H1 (cell line): ENCODE data around the gene ZFP3. TPM values are rescaled to one million over a fixed set of nuclear protein-coding genes. Genes with fewer than 3 reads are reported as not detected.

Experiments
- CTCF ChIA-PET: fragments of 300-600 bp; sonication (Branson Sonifier 250); formaldehyde crosslinking; loops from one replicate; lab custom pipeline; 2021; ENCODE audit not compliant: partially characterized antibody; lab: Charles Lee
- POLR2A ChIA-PET: fragments of 300-600 bp; sonication (Branson Sonifier 250); formaldehyde crosslinking; loops from one replicate; lab custom pipeline; 2021; ENCODE audit warnings: inconsistent platforms; ENCODE audit not compliant: partially characterized antibody; lab: Charles Lee
- DNase-seq, 2 experiments: peaks; one replicate each; pipeline versions ENCODE4 v3.0.0 to v3.0.0-alpha.2; 2010 to 2022; ENCODE audit warnings: low spot score in 2 of 2, low read depth in 1 of 2, mixed read lengths in 1 of 2
- FAIRE-seq: peaks from 2 replicates; lab custom pipeline; 2011; peaks lifted over from hg19 to GRCh38; lab: Jason Lieb, UNC
- H2AFZ ChIP-seq: 2 replicates; pipeline ENCODE4 v1.8.1; 2012; ENCODE audit warnings: low read length, inconsistent platforms
- H2AK5ac ChIP-seq: 2 replicates; pipeline ENCODE4 v1.6.1; 2013; ENCODE audit warnings: low read depth, low read length
- H2BK120ac ChIP-seq: replicated peaks from 2 replicates; pipeline ENCODE3; 2013; ENCODE audit warnings: low read depth, low read length, inconsistent platforms
- H2BK12ac ChIP-seq: 2 replicates; pipeline ENCODE4 v1.6.1; 2013; ENCODE audit warnings: low read depth, low read length
- H2BK15ac ChIP-seq: 2 replicates; pipeline ENCODE4 v1.6.1; 2013; ENCODE audit warnings: low read length
- H2BK20ac ChIP-seq: 2 replicates; pipeline ENCODE4 v1.6.1; 2013; ENCODE audit warnings: low read length
- H2BK5ac ChIP-seq: 2 replicates; pipeline ENCODE4 v1.6.1; 2013; ENCODE audit warnings: low read depth, low read length
- H3K14ac ChIP-seq: 2 replicates; pipeline ENCODE4 v1.6.1; 2013; ENCODE audit warnings: inconsistent platforms; ENCODE audit not compliant: insufficient read length
- H3K18ac ChIP-seq: 2 replicates; pipeline ENCODE4 v1.6.1; 2013; ENCODE audit warnings: low read length; ENCODE audit errors: extremely low read depth
- H3K23ac ChIP-seq: 2 replicates; pipeline ENCODE4 v1.6.1; 2013; ENCODE audit warnings: inconsistent platforms; ENCODE audit not compliant: insufficient read length
- H3K23me2 ChIP-seq: 2 replicates; pipeline ENCODE4 v1.6.1; 2013; ENCODE audit warnings: low read depth, low read length
- H3K27ac ChIP-seq: 2 replicates; pipeline ENCODE4 v1.6.1; 2011; ENCODE audit warnings: low read depth, low read length, inconsistent platforms
- H3K27me3 ChIP-seq, 4 experiments: replicated peaks in 1 of 4; 1 replicate in 1 of 4; 2 replicates in 3 of 4; pipeline versions ENCODE4 v1.6.1 to v1.8.1; 2011 to 2013; ENCODE audit warnings: low read length in 3 of 4, mild to moderate bottlenecking in 3 of 4, inconsistent platforms in 2 of 4, mixed read lengths in 2 of 4, moderate library complexity in 1 of 4; ENCODE audit not compliant: control insufficient read depth in 3 of 4, insufficient read depth in 3 of 4; ENCODE audit errors: extremely low read depth in 1 of 4
- H3K36me3 ChIP-seq, 4 experiments: 2 replicates each; pipeline versions ENCODE4 v1.6.1 to v1.8.1; 2011 to 2013; ENCODE audit warnings: mild to moderate bottlenecking in 4 of 4, low read length in 3 of 4, moderate library complexity in 2 of 4, control low read depth in 1 of 4, inconsistent platforms in 1 of 4; ENCODE audit not compliant: insufficient read depth in 4 of 4, control insufficient read depth in 2 of 4
- H3K4ac ChIP-seq: replicated peaks from 2 replicates; pipeline ENCODE3; 2013; ENCODE audit warnings: low read length, low read depth, mixed read lengths, inconsistent platforms; ENCODE audit not compliant: insufficient read length
- H3K4me1 ChIP-seq, 4 experiments: replicated peaks in 1 of 4; 1 replicate in 1 of 4; 2 replicates in 3 of 4; pipeline versions ENCODE4 v1.6.1 to v1.8.1; 2011 to 2013; ENCODE audit warnings: low read length in 3 of 4, inconsistent platforms in 2 of 4, mixed read lengths in 1 of 4; ENCODE audit not compliant: insufficient read depth in 4 of 4, control insufficient read depth in 3 of 4
- H3K4me2 ChIP-seq, 2 experiments: 2 replicates each; pipeline versions ENCODE4 v1.6.1 to v1.8.1; 2011 to 2013; ENCODE audit warnings: low read depth in 2 of 2, low read length in 2 of 2, control low read depth in 1 of 2, inconsistent platforms in 1 of 2, mild to moderate bottlenecking in 1 of 2; ENCODE audit not compliant: insufficient read depth in 1 of 2
- H3K4me3 ChIP-seq, 4 experiments: fragments of 200-600, 300-600 bp in 1 of 4; sonication (generic), shearing (Covaris generic), sonication (Bioruptor Twin) in 1 of 4; 2 replicates each; pipeline versions ENCODE4 v1.5.1 to v1.8.1; 2011 to 2016; ENCODE audit warnings: low read length in 4 of 4, low read depth in 3 of 4, control low read depth in 2 of 4, inconsistent platforms in 2 of 4, mild to moderate bottlenecking in 2 of 4, mixed read lengths in 1 of 4, moderate library complexity in 1 of 4; ENCODE audit not compliant: insufficient read depth in 2 of 4; ENCODE audit errors: extremely low read depth in 1 of 4
- H3K56ac ChIP-seq: replicated peaks from 2 replicates; pipeline ENCODE3; 2013; ENCODE audit warnings: low read depth, mild to moderate bottlenecking, mixed read lengths, low read length, inconsistent platforms; ENCODE audit not compliant: insufficient read length
- H3K79me1 ChIP-seq: 2 replicates; pipeline ENCODE4 v1.6.1; 2013; ENCODE audit warnings: low read depth, low read length, control low read depth
- H3K79me2 ChIP-seq, 2 experiments: 2 replicates each; pipeline versions ENCODE4 v1.6.1 to v1.8.1; 2012 to 2013; ENCODE audit warnings: low read length in 2 of 2, mild to moderate bottlenecking in 2 of 2, inconsistent platforms in 1 of 2; ENCODE audit not compliant: insufficient read depth in 2 of 2, control insufficient read depth in 1 of 2
- H3K9ac ChIP-seq, 4 experiments: replicated peaks in 1 of 4; 1 replicate in 1 of 4; 2 replicates in 3 of 4; pipeline versions ENCODE4 v1.6.1 to v1.8.1; 2011 to 2013; ENCODE audit warnings: low read depth in 3 of 4, low read length in 3 of 4, control low read depth in 2 of 4, mild to moderate bottlenecking in 2 of 4, moderate library complexity in 2 of 4, inconsistent platforms in 1 of 4; ENCODE audit errors: extremely low read depth in 1 of 4
- H3K9me3 ChIP-seq, 2 experiments: 2 replicates each; pipeline versions ENCODE4 v1.6.1 to v1.8.1; 2012 to 2013; ENCODE audit warnings: mild to moderate bottlenecking in 2 of 2, moderate library complexity in 2 of 2, control low read depth in 1 of 2, inconsistent platforms in 1 of 2, low read depth in 1 of 2, low read length in 1 of 2, mixed read lengths in 1 of 2; ENCODE audit not compliant: insufficient read depth in 2 of 2
- H4K20me1 ChIP-seq, 2 experiments: replicated peaks in 1 of 2; 2 replicates each; pipeline versions ENCODE3 to v1.8.1; 2011 to 2013; ENCODE audit warnings: inconsistent platforms in 2 of 2, low read length in 2 of 2, mild to moderate bottlenecking in 1 of 2; ENCODE audit not compliant: insufficient read depth in 2 of 2, control insufficient read depth in 1 of 2
- H4K5ac ChIP-seq: 2 replicates; pipeline ENCODE4 v1.6.1; 2013; ENCODE audit warnings: low read length, low read depth, mixed read lengths, inconsistent platforms; ENCODE audit not compliant: insufficient read length
- H4K8ac ChIP-seq: 2 replicates; pipeline ENCODE4 v1.8.0; 2013; ENCODE audit warnings: mild to moderate bottlenecking, moderate library complexity, low read length, inconsistent platforms; ENCODE audit not compliant: insufficient read depth; ENCODE audit errors: extremely low read depth
- H4K91ac ChIP-seq: replicated peaks from 2 replicates; pipeline ENCODE3; 2013; ENCODE audit warnings: low read length, mixed read lengths, inconsistent platforms; ENCODE audit not compliant: insufficient read length
- BCL11A ChIP-seq, 2 experiments: IDR thresholded peaks; one replicate each; pipeline ENCODE4 v1.6.1; 2011; ENCODE audit warnings: low read depth in 2 of 2, low read length in 2 of 2, mild to moderate bottlenecking in 2 of 2
- BRCA1 ChIP-seq: IDR thresholded peaks from 2 replicates; pipeline ENCODE4 v1.6.1; 2012; ENCODE audit warnings: low read depth, low read length, improper control_type of control experiment
- FOSL1 ChIP-seq: IDR thresholded peaks from 2 replicates; pipeline ENCODE4 v1.6.1; 2011; ENCODE audit warnings: mild to moderate bottlenecking, low read depth, low read length, moderate library complexity; ENCODE audit not compliant: insufficient read depth
- KDM4A ChIP-seq: IDR thresholded peaks from one replicate; pipeline ENCODE4 v1.7.1; 2012; ENCODE audit warnings: low read depth, mild to moderate bottlenecking, moderate library complexity, low read length, inconsistent platforms; ENCODE audit not compliant: severe bottlenecking
- KDM5A ChIP-seq: fragments of 200-600 bp; IDR thresholded peaks from 2 replicates; pipeline ENCODE4 v1.7.1; 2012; ENCODE audit warnings: mild to moderate bottlenecking, low read length, inconsistent platforms, mixed read lengths
- SAP30 ChIP-seq: fragments of 300-600 bp; sonication (generic); IDR thresholded peaks from 2 replicates; pipeline ENCODE4 v1.7.1; 2012; ENCODE audit warnings: low read length, moderate library complexity, mild to moderate bottlenecking, inconsistent platforms; ENCODE audit not compliant: insufficient read depth, insufficient replicate concordance
- TBP ChIP-seq: IDR thresholded peaks from 2 replicates; pipeline ENCODE4 v1.6.1; 2011; ENCODE audit warnings: low read depth, low read length, improper control_type of control experiment
- WGBS, 2 experiments: shearing (Covaris generic) in 1 of 2; methylation state at CpG; one replicate each; pipeline versions ENCODE4 v1.1.6 to v1.1.7; 2013 to 2015; ENCODE audit warnings: low lambda C conversion rate in 2 of 2, mixed read lengths in 2 of 2, inconsistent platforms in 1 of 2, low coverage in 1 of 2, missing lambda C conversion rate in 1 of 2; ENCODE audit not compliant: insufficient replicate concordance in 2 of 2, insufficient coverage in 1 of 2, insufficient read length in 1 of 2; ENCODE audit errors: extremely low coverage in 1 of 2, missing lambda C conversion rate in 1 of 2; 5-methylcytosine and 5-hydroxymethylcytosine counted together
- polyA plus RNA-seq, 7 experiments: library from polyadenylated mRNA; depleted of rRNA in 3 of 7; stranded (reverse) in 5 of 7; unstranded in 2 of 7; fragments of >200 nt in 5 of 7; fragments of 200-250 nt in 2 of 7; gene quantifications; 1 replicate in 5 of 7; 2 replicates in 1 of 7; 4 replicates in 1 of 7; pipeline versions ENCODE4 v1.2.1 to v1.2.3, GENCODE V29; 2011 to 2013; ENCODE audit warnings: missing spikeins in 2 of 7, mixed read lengths in 2 of 7
- total RNA-seq: library from RNA; stranded (reverse); fragmentation: NEBNext Ultra II Directional; extraction: Animal tissue kit (Norgen Biotek cat#: 25700); gene quantifications from 2 replicates; pipeline ENCODE4 v1.2.1, GENCODE V29; 2021

ZFP3 gene
- total and polyA plus RNA-seq, 2 of the 8 experiments (the other 6 are each of a cell fraction or from before 2014, with no cell fraction given): 0.15 to 0.44 TPM

- no peak overlapping the region for H3K23ac ChIP-seq
- no peak overlapping the region for H2BK12ac ChIP-seq
- H3K27ac ChIP-seq: no peak overlapping the region
- H3K14ac ChIP-seq: no peak overlapping the region
- no peaks in the 10 kb centered on the region for H3K36me3 ChIP-seq
- CTCF ChIA-PET: no interaction called here
- H3K79me1 ChIP-seq: no peaks in the 10 kb centered on the region
- H4K20me1 ChIP-seq: no peaks in the 10 kb centered on the region
- H3K9ac ChIP-seq: no peak overlapping the region
- DNase-seq (no peak), FAIRE-seq (no peak)
- WGBS, 2 experiments: 92% methylated on average over 6 of the region's 7 CpGs; no CpG with 5 or more reads in 1 of the 2 experiments
- no peak overlapping the region for H3K4me2 ChIP-seq
- H3K4me1 ChIP-seq: no peaks in the 10 kb centered on the region
- POLR2A ChIA-PET: interaction anchor here (1.4 kb wide), 1 partner anchor 9 kb away, joined by 3 read pairs; no protein-coding TSS in a partner anchor
- H3K23me2 ChIP-seq: no peaks in the 10 kb centered on the region
- no peaks in the 10 kb centered on the region; a peak in 1 of 7 replicates for H3K27me3 ChIP-seq
- H3K4ac ChIP-seq: no peak overlapping the region
- no peak overlapping the region for H4K91ac ChIP-seq
- no peak overlapping the region for H3K18ac ChIP-seq
- H4K8ac ChIP-seq: no peak overlapping the region
- no peak overlapping the region for H2BK120ac ChIP-seq
- H4K5ac ChIP-seq: no peak overlapping the region
- no peak overlapping the region for H2BK20ac ChIP-seq
- no peak overlapping the region for H2AK5ac ChIP-seq
- TF ChIP-seq KDM4A (no peak), TBP (no peak), BCL11A (IDR thresholded peaks at IDR 0.05; ENCODE audit: low read depth in 2 of 2, low read length in 2 of 2) (no peak), SAP30 (no peak), KDM5A (no peak), FOSL1 (no peak), BRCA1 (no peak)
- TF ChIP-seq, all 59 proteins: peak for 0
- H3K56ac ChIP-seq: no peak overlapping the region
- H2BK5ac ChIP-seq: no peak overlapping the region
- no peak overlapping the region for H3K4me3 ChIP-seq
- H3K79me2 ChIP-seq: no peaks in the 10 kb centered on the region
- no peak overlapping the region for H2AFZ ChIP-seq
- no peak overlapping the region for H2BK15ac ChIP-seq
- peaks cover 0 to 5% of the 10 kb centered on the region in 2 experiments; a peak in 1 of 4 replicates for H3K9me3 ChIP-seq
Measured at GRCh38 chr17:5131146-5131715, 53.0 kb downstream of the ZFP3 start.
